Endodermal cell (in vitro differentiated cells): ENCODE results near the gene CTNNA2. TPM values are rescaled to one million over a fixed set of nuclear protein-coding genes. Genes with fewer than 3 reads are reported as not detected.
A peak's percentile ranks its signal among the peaks of the same experiment; 100 is the strongest.
"Not testable (repeated sequence)": the region's sequence is repeated elsewhere in the genome, so short reads cannot be mapped to it uniquely, and the experiment has no call there.

Experiments
- DNase-seq: peaks from one replicate; pipeline ENCODE4 v3.0.0-alpha.2; 2017
- H3K27ac ChIP-seq: 2 replicates; pipeline ENCODE4 v1.5.1; 2013; ENCODE audit warnings: mild to moderate bottlenecking, low read depth, low read length, moderate library complexity
- H3K27me3 ChIP-seq: 2 replicates; pipeline ENCODE4 v1.6.1; 2013; ENCODE audit warnings: mild to moderate bottlenecking, low read length, moderate library complexity; ENCODE audit not compliant: insufficient read depth, control insufficient read depth, poor library complexity, severe bottlenecking
- H3K36me3 ChIP-seq: 2 replicates; pipeline ENCODE4 v1.7.0; 2013; ENCODE audit warnings: mild to moderate bottlenecking, low read length, moderate library complexity; ENCODE audit not compliant: control insufficient read depth, insufficient read depth
- H3K4me1 ChIP-seq: one replicate; pipeline ENCODE4 v1.7.0; 2013; ENCODE audit warnings: low read length; ENCODE audit not compliant: control insufficient read depth, insufficient read depth
- H3K4me3 ChIP-seq: 2 replicates; pipeline ENCODE4 v1.5.1; 2013; ENCODE audit warnings: mild to moderate bottlenecking, low read length, moderate library complexity
- H3K9ac ChIP-seq: 2 replicates; pipeline ENCODE4 v1.6.1; 2013; ENCODE audit warnings: mild to moderate bottlenecking, low read length, moderate library complexity; ENCODE audit not compliant: poor library complexity, severe bottlenecking; ENCODE audit errors: extremely low read depth
- H3K9me3 ChIP-seq: 2 replicates; pipeline ENCODE4 v1.6.1; 2013; ENCODE audit warnings: mild to moderate bottlenecking, low read length, moderate library complexity; ENCODE audit not compliant: control insufficient read depth
- H3K27ac Mint-ChIP-seq: 2 replicates; pipeline ENCODE4 v1.8.0; 2020; ENCODE audit warnings: mixed read lengths
- H3K27me3 Mint-ChIP-seq: 2 replicates; pipeline ENCODE4 v1.8.0; 2021; ENCODE audit warnings: mild to moderate bottlenecking, mixed read lengths; ENCODE audit not compliant: insufficient read depth
- H3K36me3 Mint-ChIP-seq: 2 replicates; pipeline ENCODE4 v1.8.0; 2020; ENCODE audit warnings: low read depth, mixed read lengths
- H3K4me1 Mint-ChIP-seq: 2 replicates; pipeline ENCODE4 v1.8.0; 2020; ENCODE audit warnings: mixed read lengths
- H3K4me3 Mint-ChIP-seq: 2 replicates; pipeline ENCODE4 v1.8.0; 2020; ENCODE audit warnings: mild to moderate bottlenecking, moderate library complexity, mixed read lengths
- H3K9me3 Mint-ChIP-seq: 2 replicates; pipeline ENCODE4 v1.8.0; 2020; ENCODE audit warnings: mild to moderate bottlenecking, mixed read lengths
- CTCF ChIP-seq: fragments of 200-600 bp; sonication (generic); conservative IDR thresholded peaks from 2 replicates; pipeline ENCODE4 v1.5.0; 2021; ENCODE audit warnings: antibody characterized with exemption, mild to moderate bottlenecking
- WGBS, 2 experiments: methylation state at CpG; one replicate each; pipeline versions ENCODE4 v1.1.5 to v1.1.7; 2013; ENCODE audit warnings: missing lambda C conversion rate in 2 of 2, mixed read lengths in 1 of 2; ENCODE audit not compliant: insufficient coverage in 1 of 2, insufficient read length in 1 of 2; 5-methylcytosine and 5-hydroxymethylcytosine counted together
- total RNA-seq, 2 donors: library from RNA; stranded (reverse); fragmentation: NEBNext Ultra II Directional in 1 of 2; extraction: Animal tissue kit (Norgen Biotek cat#: 25700) in 1 of 2; gene quantifications; 2 replicates in 1 of 2; 3 replicates in 1 of 2; pipeline ENCODE4 v1.2.1, GENCODE V29; 2021

The CTNNA2 gene
- total RNA-seq, 2 donors from 2014 or later: 7.7 to 9.8 TPM

GRCh38 chr2:80198042-80198441 is 685.2 kb downstream of the CTNNA2 start:
- Mint-ChIP-seq H3K9me3 (peaks cover 14% of the 10 kb centered on the region), H3K27ac (no peak overlapping the region), H3K4me1 (peaks cover 41% of the 10 kb centered on the region), H3K27me3 (no peaks in the 10 kb centered on the region), H3K36me3 (peaks cover 1% of the 10 kb centered on the region), H3K4me3 (no peak overlapping the region)
- Histone ChIP-seq H3K9me3 (peaks cover 17% of the 10 kb centered on the region), H3K4me1 (peaks cover 9% of the 10 kb centered on the region), H3K27ac (no peak overlapping the region), H3K9ac (no peak overlapping the region), H3K4me3 (no peak overlapping the region), H3K36me3 (no peaks in the 10 kb centered on the region), H3K27me3 (no peaks in the 10 kb centered on the region)
- no peak for DNase-seq
- WGBS, 2 experiments: 94% methylated on average over 2 of the region's 2 CpGs; no CpG with 5 or more reads in 1 of the 2 experiments
- no peak for TF ChIP-seq CTCF

- Histone ChIP-seq H3K9ac (no peak overlapping the region), H3K9me3 (peaks cover 31% of the 10 kb centered on the region), H3K36me3 (no peaks in the 10 kb centered on the region), H3K4me3 (peak overlapping the region; percentile 8), H3K27ac (no peak overlapping the region), H3K4me1 (peaks cover 9% of the 10 kb centered on the region), H3K27me3 (no peaks in the 10 kb centered on the region)
- Mint-ChIP-seq H3K4me1 (peaks cover 26% of the 10 kb centered on the region), H3K4me3 (no peak overlapping the region), H3K27me3 (no peaks in the 10 kb centered on the region), H3K36me3 (peaks cover 9% of the 10 kb centered on the region), H3K9me3 (peaks cover 28% of the 10 kb centered on the region), H3K27ac (peak overlapping the region; percentile 65)
- no peak for TF ChIP-seq CTCF
- DNase-seq: no peak
Measured at GRCh38 chr2:80199504-80199903, 686.7 kb downstream of the CTNNA2 start.

GRCh38 chr2:80203929-80204328 is 691.1 kb downstream of the CTNNA2 start:
- WGBS, 2 experiments: 92% methylated on average over 4 of the region's 4 CpGs
- peaks cover 19% of the 10 kb centered on the region for H3K4me1 Mint-ChIP-seq
- H3K27me3 ChIP-seq: not testable (repeated sequence)

GRCh38 chr2:80205498-80205897 is 692.6 kb downstream of the CTNNA2 start:
- peaks cover 43% of the 10 kb centered on the region for H3K9me3 ChIP-seq
- no peak overlapping the region for H3K4me3 Mint-ChIP-seq
- TF ChIP-seq CTCF: no peak
- H3K27ac Mint-ChIP-seq: no peak overlapping the region
- H3K4me3 ChIP-seq: peak overlapping the region; percentile 25
- no peaks in the 10 kb centered on the region for H3K27me3 Mint-ChIP-seq
- WGBS, 2 experiments: 100% methylated on average over 2 of the region's 2 CpGs; no CpG with 5 or more reads in 1 of the 2 experiments
- no peaks in the 10 kb centered on the region for H3K27me3 ChIP-seq
- H3K4me1 ChIP-seq: no peaks in the 10 kb centered on the region
- peaks cover 48% of the 10 kb centered on the region for H3K9me3 Mint-ChIP-seq
- H3K9ac ChIP-seq: no peak overlapping the region
- H3K27ac ChIP-seq: no peak overlapping the region
- peaks cover 17% of the 10 kb centered on the region for H3K36me3 Mint-ChIP-seq
- no peaks in the 10 kb centered on the region for H3K36me3 ChIP-seq
- H3K4me1 Mint-ChIP-seq: peaks cover 11% of the 10 kb centered on the region
- no peak for DNase-seq

More at GRCh38 chr2:80203929-80204328, 691.1 kb downstream of the CTNNA2 start:
- not testable (repeated sequence) for H3K27ac Mint-ChIP-seq, H3K27me3 Mint-ChIP-seq, H3K4me3 ChIP-seq, H3K27ac ChIP-seq, H3K9ac ChIP-seq, H3K4me1 ChIP-seq, H3K36me3 ChIP-seq, H3K4me3 Mint-ChIP-seq, DNase-seq
- peaks cover 17% of the 10 kb centered on the region for H3K36me3 Mint-ChIP-seq
- H3K9me3 Mint-ChIP-seq: peaks cover 43% of the 10 kb centered on the region
- H3K9me3 ChIP-seq: peaks cover 43% of the 10 kb centered on the region
